ENCODE measurements around the gene NPC2.

DNA sequence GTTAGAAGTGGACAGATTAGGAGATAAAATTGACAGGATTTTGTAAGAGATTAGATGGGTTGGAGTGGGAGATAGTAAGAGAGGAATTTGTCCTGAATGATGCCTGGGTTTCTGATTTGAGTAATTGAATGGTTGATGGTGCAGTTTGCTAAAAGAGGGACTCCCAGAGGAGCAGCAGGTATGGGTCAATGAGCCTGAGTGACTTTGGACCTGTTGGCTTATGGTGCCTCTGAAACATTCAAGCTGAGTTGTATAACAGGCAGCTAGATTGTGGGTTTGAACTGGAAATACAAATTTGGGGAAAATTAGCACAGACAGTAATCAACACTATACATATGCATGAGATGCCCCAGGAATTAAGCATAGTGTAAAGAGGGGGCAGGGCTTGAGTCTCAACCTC lies 50.3 kb downstream of the NPC2 start:
- no peak for TF ChIP-seq POLR2AphosphoS5 (IDR thresholded peaks at IDR 0.05; ENCODE audit: insufficient read depth, low read depth, low read length)
- TF ChIP-seq, protein P1, sequence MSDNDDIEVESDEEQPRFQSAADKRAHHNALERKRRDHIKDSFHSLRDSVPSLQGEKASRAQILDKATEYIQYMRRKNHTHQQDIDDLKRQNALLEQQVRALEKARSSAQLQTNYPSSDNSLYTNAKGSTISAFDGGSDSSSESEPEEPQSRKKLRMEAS (IDR thresholded peaks at IDR 0.05; ENCODE audit: insufficient read depth, insufficient read length), result no peak
